IMR-90 (cell line): Measurements from ENCODE around the gene FBLIM1. TPM values are rescaled to one million over a fixed set of nuclear protein-coding genes. Genes with fewer than 3 reads are reported as not detected.

Experiments
- ATAC-seq: fragments of 200-7000 bp; cut with Tn5 transposase; 2 replicates; pipeline ENCODE4 v1.9.1; 2020; ENCODE audit warnings: low read depth, mild to moderate bottlenecking, moderate library complexity
- BruUV-seq: library from RNA; stranded (reverse); fragments of 400-500 nt; replicated peaks from 2 replicates; lab custom pipeline; 2021; lab: Mats Ljungman, UMichigan
- CTCF ChIA-PET: fragments of 300-600 bp; formaldehyde crosslinking; extraction: SDS; loops from one replicate; lab custom pipeline; 2021; ENCODE audit warnings: antibody characterized with exemption; lab: Yijun Ruan, JAX
- POLR2A ChIA-PET: fragments of 300-600 bp; sonication (Branson Sonifier 250); formaldehyde crosslinking; loops from one replicate; lab custom pipeline; 2022; ENCODE audit warnings: antibody characterized with exemption; ENCODE audit not compliant: unreplicated experiment; lab: Charles Lee
- DNase-seq: peaks from one replicate; pipeline ENCODE4 v3.0.0; 2013
- H2AFZ ChIP-seq: replicated peaks from 2 replicates; pipeline ENCODE3; 2013; ENCODE audit warnings: low read length, mild to moderate bottlenecking; ENCODE audit not compliant: poor library complexity
- H2AK5ac ChIP-seq: 2 replicates; pipeline ENCODE4 v1.6.1; 2013; ENCODE audit warnings: low read depth, low read length, inconsistent platforms
- H2AK9ac ChIP-seq: replicated peaks from 2 replicates; pipeline ENCODE3; 2013; ENCODE audit warnings: mild to moderate bottlenecking, low read depth, low read length, moderate library complexity; ENCODE audit not compliant: poor library complexity
- H2BK120ac ChIP-seq: 2 replicates; pipeline ENCODE4 v1.6.1; 2013; ENCODE audit warnings: low read depth, low read length, inconsistent platforms
- H2BK15ac ChIP-seq: 3 replicates; pipeline ENCODE4 v1.6.1; 2013; ENCODE audit warnings: low read depth, low read length, inconsistent platforms
- H2BK20ac ChIP-seq: 2 replicates; pipeline ENCODE4 v1.6.1; 2013; ENCODE audit warnings: low read depth, mild to moderate bottlenecking, inconsistent platforms, low read length, moderate library complexity
- H2BK5ac ChIP-seq: 2 replicates; pipeline ENCODE4 v1.6.1; 2013; ENCODE audit warnings: mild to moderate bottlenecking, low read depth, low read length, inconsistent platforms; ENCODE audit not compliant: poor library complexity, severe bottlenecking
- H3K14ac ChIP-seq: replicated peaks from 2 replicates; pipeline ENCODE4 v1.6.1; 2013; ENCODE audit warnings: low read depth, low read length, inconsistent platforms
- H3K18ac ChIP-seq: 2 replicates; pipeline ENCODE4 v1.6.1; 2013; ENCODE audit warnings: low read depth, low read length, control low read depth
- H3K23ac ChIP-seq: 2 replicates; pipeline ENCODE4 v1.6.1; 2013; ENCODE audit warnings: low read depth, low read length, inconsistent platforms
- H3K27ac ChIP-seq: 2 replicates; pipeline ENCODE4 v1.5.1; 2013; ENCODE audit warnings: mild to moderate bottlenecking, control low read depth, low read length; ENCODE audit not compliant: insufficient read depth
- H3K27me3 ChIP-seq: 2 replicates; pipeline ENCODE4 v1.6.1; 2013; ENCODE audit warnings: low read length; ENCODE audit not compliant: control insufficient read depth, insufficient read depth
- H3K36me3 ChIP-seq: 2 replicates; pipeline ENCODE4 v1.6.1; 2013; ENCODE audit warnings: low read length, mixed read lengths; ENCODE audit not compliant: control insufficient read depth, insufficient read depth
- H3K4ac ChIP-seq: 2 replicates; pipeline ENCODE4 v1.6.1; 2013; ENCODE audit warnings: low read depth, low read length, inconsistent platforms
- H3K4me1 ChIP-seq: 2 replicates; pipeline ENCODE4 v1.6.1; 2013; ENCODE audit warnings: low read length, mixed read lengths; ENCODE audit not compliant: control insufficient read depth, insufficient read depth
- H3K4me2 ChIP-seq: 2 replicates; pipeline ENCODE4 v1.6.1; 2013; ENCODE audit warnings: low read depth, mild to moderate bottlenecking, control low read depth, low read length, moderate library complexity
- H3K4me3 ChIP-seq: 2 replicates; pipeline ENCODE4 v1.5.1; 2013; ENCODE audit warnings: low read depth, mild to moderate bottlenecking, control low read depth, low read length, moderate library complexity; ENCODE audit not compliant: insufficient read depth
- H3K56ac ChIP-seq: 2 replicates; pipeline ENCODE4 v1.6.1; 2013; ENCODE audit warnings: low read length, inconsistent platforms; ENCODE audit not compliant: insufficient read depth; ENCODE audit errors: extremely low read depth
- H3K79me1 ChIP-seq, 2 experiments: 2 replicates each; pipeline ENCODE4 v1.6.1; 2013; ENCODE audit warnings: low read length in 2 of 2, inconsistent platforms in 1 of 2, low read depth in 1 of 2
- H3K9ac ChIP-seq: 2 replicates; pipeline ENCODE4 v1.6.1; 2013; ENCODE audit warnings: low read depth, low read length, control low read depth
- H3K9me1 ChIP-seq: 2 replicates; pipeline ENCODE4 v1.6.1; 2013; ENCODE audit warnings: low read length, inconsistent platforms; ENCODE audit not compliant: insufficient read depth
- H3K9me3 ChIP-seq: 2 replicates; pipeline ENCODE4 v1.6.1; 2013; ENCODE audit warnings: low read length; ENCODE audit not compliant: control insufficient read depth, insufficient read depth
- H4K20me1 ChIP-seq: 2 replicates; pipeline ENCODE4 v1.6.1; 2013; ENCODE audit warnings: low read length, inconsistent platforms; ENCODE audit not compliant: insufficient read depth
- H4K5ac ChIP-seq: 2 replicates; pipeline ENCODE4 v1.6.1; 2013; ENCODE audit warnings: mild to moderate bottlenecking, low read depth, low read length, control low read depth
- H4K8ac ChIP-seq, 2 experiments: 2 replicates each; pipeline ENCODE4 v1.6.1; 2013; ENCODE audit warnings: low read depth in 2 of 2, low read length in 2 of 2, control low read depth in 1 of 2, inconsistent platforms in 1 of 2
- H4K91ac ChIP-seq: 2 replicates; pipeline ENCODE4 v1.6.1; 2013; ENCODE audit warnings: low read depth, low read length, inconsistent platforms; ENCODE audit not compliant: insufficient read depth
- FOS ChIP-seq: fragments of 150-350 bp; IDR thresholded peaks from 2 replicates; pipeline ENCODE4 v1.6.1; 2016; ENCODE audit warnings: low read depth, low read length
- MAFK ChIP-seq: IDR thresholded peaks from 2 replicates; pipeline ENCODE4 v1.6.1; 2012; ENCODE audit warnings: low read depth, low read length, improper control_type of control experiment
- MAZ ChIP-seq: IDR thresholded peaks from 2 replicates; pipeline ENCODE4 v1.6.1; 2012; ENCODE audit warnings: low read depth, mild to moderate bottlenecking, low read length, improper control_type of control experiment, moderate library complexity, borderline replicate concordance
- RCOR1 ChIP-seq: IDR thresholded peaks from 2 replicates; pipeline ENCODE4 v1.6.1; 2012; ENCODE audit warnings: mild to moderate bottlenecking, low read length, improper control_type of control experiment; ENCODE audit not compliant: insufficient replicate concordance
- RFX5 ChIP-seq: IDR thresholded peaks from 2 replicates; pipeline ENCODE4 v1.8.0; 2012; ENCODE audit warnings: low read depth, mild to moderate bottlenecking, low read length, moderate library complexity
- SMC3 ChIP-seq: fragments of 150-350 bp; IDR thresholded peaks from 2 replicates; pipeline ENCODE4 v1.6.1; 2016; ENCODE audit warnings: low read depth, mild to moderate bottlenecking, antibody characterized with exemption, low read length, moderate library complexity
- WGBS, 2 experiments: methylation state at CpG; one replicate each; pipeline versions ENCODE4 v1.1.5 to v1.1.7; 2013; ENCODE audit warnings: missing lambda C conversion rate in 2 of 2; ENCODE audit not compliant: insufficient read length in 1 of 2; ENCODE audit errors: extremely low coverage in 2 of 2; 5-methylcytosine and 5-hydroxymethylcytosine counted together
- dilution Hi-C: fragments of 300-500 bp; cut with HindIII; formaldehyde crosslinking; loops from one replicate; pipeline ENCODE4 v1.14.3; 2018; ENCODE audit warnings: low sequenced_read_pairs; ENCODE audit not compliant: unreplicated experiment
- in situ Hi-C: fragments of 300-500 bp; cut with MboI; formaldehyde crosslinking; loops from 3 replicates; pipeline ENCODE4 v1.14.3; 2019; ENCODE audit warnings: low sequenced_read_pairs, inconsistent platforms, mixed read lengths
- intact Hi-C: fragments of 100-400 bp; cut with micrococcal nuclease; formaldehyde crosslinking; loops from 2 replicates; pipeline ENCODE4 v1.10.0; 2022
- polyA plus RNA-seq, 3 experiments: library from polyadenylated mRNA; depleted of rRNA; stranded (reverse); fragments of >200 nt; gene quantifications; 2 replicates each; pipeline ENCODE4 v1.2.3, GENCODE V29; 2012; ENCODE audit warnings: low replicate concordance in 1 of 3
- total RNA-seq: library from RNA; depleted of rRNA; stranded (reverse); fragments of >200 nt; gene quantifications from 2 replicates; pipeline ENCODE4 v1.2.3, GENCODE V29; 2012
- TF ChIP-seq, protein P1 (sequence below): conservative IDR thresholded peaks from 2 replicates; pipeline ENCODE4 v1.5.1; 2012; ENCODE audit warnings: mild to moderate bottlenecking, low read depth, low read length, improper control_type of control experiment
- TF ChIP-seq, protein P2 (sequence below): fragments of 150-350 bp; IDR thresholded peaks from 2 replicates; pipeline ENCODE4 v1.6.1; 2017; ENCODE audit warnings: mild to moderate bottlenecking, antibody characterized with exemption, low read length, low read depth

FBLIM1 gene
- total and polyA plus RNA-seq, 2 of the 4 experiments (the other 2 are of a cell fraction) = 52.2 to 140 TPM

DNA sequence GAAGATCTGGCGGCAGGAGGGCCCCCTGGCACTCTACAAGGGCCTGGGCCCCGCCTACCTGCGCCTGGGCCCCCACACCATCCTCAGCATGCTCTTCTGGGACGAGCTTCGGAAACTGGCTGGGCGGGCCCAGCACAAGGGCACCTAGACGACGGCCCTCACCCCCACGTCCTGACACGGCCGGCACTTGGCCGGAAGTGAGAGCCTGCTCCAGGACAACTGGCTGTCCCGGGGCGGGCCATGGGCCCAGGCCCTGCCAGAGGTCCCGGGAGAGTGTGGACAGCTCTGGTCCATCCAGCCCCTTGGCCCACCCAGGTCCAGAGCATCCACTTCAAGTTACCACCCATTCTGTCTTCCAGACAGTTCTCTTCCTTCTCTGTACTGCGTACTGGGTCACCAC, 19.3 kb upstream of the FBLIM1 start:
- H3K18ac ChIP-seq = no peak overlapping the region
- POLR2A ChIA-PET = no interaction called here
- dilution Hi-C loops = no loop called here

More for the DNA sequence above, 19.3 kb upstream of the FBLIM1 start:
- Histone ChIP-seq H3K9ac (no peak overlapping the region), H3K79me1 (no peaks in the 10 kb centered on the region), H3K14ac (no peak overlapping the region), H3K9me3 (no peaks in the 10 kb centered on the region), H2BK120ac (no peak overlapping the region), H2AFZ (no peak overlapping the region), H4K5ac (no peak overlapping the region), H3K56ac (no peak overlapping the region), H3K4me3 (no peak overlapping the region), H4K91ac (no peak overlapping the region), H3K27ac (no peak overlapping the region), H3K4ac (no peak overlapping the region), H2BK20ac (no peak overlapping the region), H2BK5ac (no peak overlapping the region), H2AK5ac (no peak overlapping the region), H4K8ac (no peak overlapping the region), H3K27me3 (no peaks in the 10 kb centered on the region), H2BK15ac (no peak overlapping the region), H3K36me3 (peaks cover 12% of the 10 kb centered on the region), H3K4me2 (no peak overlapping the region), H3K23ac (no peak overlapping the region), H4K20me1 (no peaks in the 10 kb centered on the region; the same call in 1 of the 2 replicates), H3K4me1 (no peaks in the 10 kb centered on the region), H2AK9ac (no peak overlapping the region), H3K9me1 (no peaks in the 10 kb centered on the region)
- CTCF ChIA-PET = interaction anchor here (0.5 kb wide), 1 partner anchor 50 kb away, joined by 5 read pairs; no protein-coding TSS in a partner anchor
- DNase-seq (no peak), ATAC-seq (no peak)
- BruUV-seq = no TSS peak
- TF ChIP-seq MAZ (no peak), SMC3 (no peak), MAFK (no peak), FOS (no peak), RCOR1 (no peak), RFX5 (no peak)
- TF ChIP-seq, protein P1, sequence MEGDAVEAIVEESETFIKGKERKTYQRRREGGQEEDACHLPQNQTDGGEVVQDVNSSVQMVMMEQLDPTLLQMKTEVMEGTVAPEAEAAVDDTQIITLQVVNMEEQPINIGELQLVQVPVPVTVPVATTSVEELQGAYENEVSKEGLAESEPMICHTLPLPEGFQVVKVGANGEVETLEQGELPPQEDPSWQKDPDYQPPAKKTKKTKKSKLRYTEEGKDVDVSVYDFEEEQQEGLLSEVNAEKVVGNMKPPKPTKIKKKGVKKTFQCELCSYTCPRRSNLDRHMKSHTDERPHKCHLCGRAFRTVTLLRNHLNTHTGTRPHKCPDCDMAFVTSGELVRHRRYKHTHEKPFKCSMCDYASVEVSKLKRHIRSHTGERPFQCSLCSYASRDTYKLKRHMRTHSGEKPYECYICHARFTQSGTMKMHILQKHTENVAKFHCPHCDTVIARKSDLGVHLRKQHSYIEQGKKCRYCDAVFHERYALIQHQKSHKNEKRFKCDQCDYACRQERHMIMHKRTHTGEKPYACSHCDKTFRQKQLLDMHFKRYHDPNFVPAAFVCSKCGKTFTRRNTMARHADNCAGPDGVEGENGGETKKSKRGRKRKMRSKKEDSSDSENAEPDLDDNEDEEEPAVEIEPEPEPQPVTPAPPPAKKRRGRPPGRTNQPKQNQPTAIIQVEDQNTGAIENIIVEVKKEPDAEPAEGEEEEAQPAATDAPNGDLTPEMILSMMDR = no peak
- TF ChIP-seq, protein P2, sequence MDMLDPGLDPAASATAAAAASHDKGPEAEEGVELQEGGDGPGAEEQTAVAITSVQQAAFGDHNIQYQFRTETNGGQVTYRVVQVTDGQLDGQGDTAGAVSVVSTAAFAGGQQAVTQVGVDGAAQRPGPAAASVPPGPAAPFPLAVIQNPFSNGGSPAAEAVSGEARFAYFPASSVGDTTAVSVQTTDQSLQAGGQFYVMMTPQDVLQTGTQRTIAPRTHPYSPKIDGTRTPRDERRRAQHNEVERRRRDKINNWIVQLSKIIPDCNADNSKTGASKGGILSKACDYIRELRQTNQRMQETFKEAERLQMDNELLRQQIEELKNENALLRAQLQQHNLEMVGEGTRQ = no peak
- intact Hi-C loops (no loop called here), in situ Hi-C loops (no loop called here)
- WGBS, 2 experiments = 83% methylated on average over 11 of the region's 16 CpGs; no CpG with 5 or more reads in 1 of the 2 experiments
